NK-92 (cell line): ENCODE results near the gene BCL2L1.

Experiments used
- DNase-seq: peaks from one replicate; lab custom pipeline; 2025; ENCODE audit not compliant: unreplicated experiment; lab: John Stamatoyannopoulos, UW

The BCL2L1 gene

DNA sequence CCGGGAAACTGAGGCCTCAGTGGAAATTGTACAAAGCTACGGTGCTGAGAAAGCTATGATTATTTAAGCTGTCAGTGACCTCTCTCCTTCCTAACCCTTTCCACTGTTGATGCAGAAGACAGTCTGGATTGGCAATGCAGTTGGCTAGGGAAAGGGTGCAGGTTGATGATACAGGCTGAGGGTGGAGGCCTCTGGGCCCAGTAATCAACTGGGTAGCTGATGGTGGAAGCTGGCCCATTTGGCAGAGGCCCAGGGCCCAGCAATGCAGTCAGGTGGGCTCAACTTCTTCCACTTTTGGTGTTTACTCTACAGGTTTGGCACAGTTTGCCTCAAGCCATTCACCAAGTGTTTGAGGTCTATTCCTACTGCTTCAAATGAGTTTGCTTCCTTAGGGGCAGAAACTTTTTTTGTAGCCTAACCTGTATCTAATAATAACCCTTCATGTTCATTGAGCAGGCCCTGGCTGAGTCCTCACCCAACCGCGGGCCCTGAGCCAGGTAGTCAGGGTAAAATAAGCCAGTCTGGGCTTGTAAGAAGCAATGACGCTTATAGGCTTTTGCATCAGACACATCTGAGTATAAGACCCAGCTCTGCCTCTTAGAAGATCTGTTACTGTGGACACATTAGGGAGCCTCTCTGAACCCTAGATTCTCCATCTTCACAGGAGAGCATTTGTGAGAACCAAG, 12.1 kb downstream of the BCL2L1 start:
- no peak for DNase-seq

DNA sequence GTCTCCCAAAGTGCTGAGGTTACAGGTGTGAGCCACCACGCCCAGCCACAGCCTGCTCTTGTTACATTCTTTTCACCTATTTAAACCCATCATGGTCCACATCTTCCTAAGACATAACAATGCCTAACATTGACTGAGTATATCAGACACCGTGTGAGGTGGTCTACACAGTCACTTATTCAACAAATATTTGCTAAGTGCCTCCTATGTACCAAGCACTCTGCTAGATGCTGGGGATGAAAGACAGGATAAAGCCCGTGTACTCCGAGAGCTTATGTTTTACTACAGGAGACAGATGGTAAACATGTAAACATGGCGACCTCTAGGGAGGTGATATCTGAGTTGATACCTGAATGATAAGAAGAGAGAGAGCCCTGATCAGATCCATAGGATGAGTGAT, 12.7 kb downstream of the BCL2L1 start:
- DNase-seq = no peak

DNA sequence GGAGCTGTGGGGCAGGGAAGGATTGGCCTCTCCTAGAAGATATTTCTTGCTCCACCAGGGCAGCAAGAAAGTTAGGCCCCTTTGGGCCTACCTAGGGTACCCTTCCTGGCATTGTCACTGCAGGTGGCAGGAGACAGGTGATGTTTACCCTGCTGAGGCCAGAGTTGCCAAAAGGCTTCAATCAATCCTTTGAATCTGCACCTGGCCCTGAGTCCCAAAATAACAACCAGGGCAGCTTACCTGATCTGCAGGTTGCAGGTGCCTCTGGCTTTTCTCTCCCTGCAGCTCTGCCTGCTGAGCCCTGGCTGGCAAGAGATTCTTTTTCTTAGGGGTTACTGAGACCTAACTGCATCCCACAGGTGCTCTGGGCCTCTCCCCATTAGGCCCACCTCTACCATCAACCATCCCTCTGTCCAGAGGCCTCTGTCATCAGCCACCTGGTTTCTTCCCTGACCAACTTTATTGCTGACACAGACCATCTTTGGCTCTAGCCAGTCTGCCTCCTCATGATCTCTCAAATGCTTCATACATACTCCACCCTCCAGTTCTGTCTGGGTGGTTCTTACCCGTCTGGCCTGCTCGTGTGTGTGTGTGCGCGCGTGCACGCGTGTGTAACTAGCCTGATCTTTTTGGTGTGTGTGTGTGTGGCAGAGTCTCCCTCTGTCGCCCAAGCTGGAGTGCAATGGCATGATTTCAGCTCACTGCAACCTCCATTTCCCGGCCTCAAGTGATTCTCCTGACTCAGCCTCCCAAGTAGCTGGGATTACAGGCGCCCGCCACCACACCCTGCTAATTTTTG, 13.7 kb downstream of the BCL2L1 start:
- DNase-seq = no peak

DNA sequence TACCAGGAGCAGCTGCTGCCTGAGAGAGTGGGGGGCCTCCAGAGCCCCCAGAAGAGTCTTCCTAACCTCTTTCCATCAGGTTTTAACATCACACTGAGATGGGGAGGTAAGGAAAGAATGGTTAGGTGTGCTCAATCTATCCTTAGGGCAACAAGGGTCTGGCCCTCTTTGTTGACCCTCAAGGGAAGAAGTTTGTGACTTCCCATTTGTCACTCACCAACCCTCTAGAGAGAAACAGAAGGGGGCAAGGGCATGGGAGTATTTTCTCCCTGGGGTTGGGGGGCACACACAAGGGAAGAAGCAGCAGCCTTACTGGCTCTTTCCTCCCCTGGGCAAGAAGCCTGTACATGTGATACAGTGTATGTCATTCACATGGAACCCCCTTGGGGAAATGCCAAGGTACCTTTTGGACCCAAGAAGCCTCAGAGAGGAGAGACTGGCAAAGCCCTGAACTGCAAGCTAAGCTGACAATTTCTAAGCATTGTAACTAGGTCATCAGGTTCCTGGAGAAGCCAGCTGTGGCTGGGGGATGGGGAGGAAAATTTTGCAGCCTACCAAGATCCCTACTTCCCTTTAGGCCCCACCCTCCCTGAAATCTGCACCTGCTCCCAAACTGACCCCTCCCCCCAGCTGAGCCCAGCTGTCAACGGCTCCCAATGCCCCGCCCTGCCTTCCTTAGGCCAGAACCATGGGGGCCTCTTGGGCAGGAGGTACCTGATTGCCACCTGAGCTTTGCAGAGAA, 14.5 kb downstream of the BCL2L1 start:
- DNase-seq = no peak

DNA sequence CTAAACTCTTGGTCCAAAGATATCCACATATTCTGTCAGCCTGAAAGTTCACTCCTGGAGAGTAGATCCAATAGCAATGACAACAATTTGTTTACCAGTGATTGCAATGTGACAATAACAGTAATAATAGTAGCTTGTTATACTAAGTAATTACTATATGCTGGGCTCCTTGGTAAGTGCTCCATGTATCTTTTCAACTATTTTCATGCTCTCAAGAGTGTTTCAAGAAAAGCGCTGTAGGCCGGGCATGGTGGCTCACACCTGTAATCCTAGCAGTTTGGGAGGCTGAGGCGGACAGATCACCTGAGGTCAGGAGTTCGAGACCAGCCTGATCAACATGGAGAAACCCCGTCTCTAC, 15.4 kb downstream of the BCL2L1 start:
- no peak for DNase-seq

DNA sequence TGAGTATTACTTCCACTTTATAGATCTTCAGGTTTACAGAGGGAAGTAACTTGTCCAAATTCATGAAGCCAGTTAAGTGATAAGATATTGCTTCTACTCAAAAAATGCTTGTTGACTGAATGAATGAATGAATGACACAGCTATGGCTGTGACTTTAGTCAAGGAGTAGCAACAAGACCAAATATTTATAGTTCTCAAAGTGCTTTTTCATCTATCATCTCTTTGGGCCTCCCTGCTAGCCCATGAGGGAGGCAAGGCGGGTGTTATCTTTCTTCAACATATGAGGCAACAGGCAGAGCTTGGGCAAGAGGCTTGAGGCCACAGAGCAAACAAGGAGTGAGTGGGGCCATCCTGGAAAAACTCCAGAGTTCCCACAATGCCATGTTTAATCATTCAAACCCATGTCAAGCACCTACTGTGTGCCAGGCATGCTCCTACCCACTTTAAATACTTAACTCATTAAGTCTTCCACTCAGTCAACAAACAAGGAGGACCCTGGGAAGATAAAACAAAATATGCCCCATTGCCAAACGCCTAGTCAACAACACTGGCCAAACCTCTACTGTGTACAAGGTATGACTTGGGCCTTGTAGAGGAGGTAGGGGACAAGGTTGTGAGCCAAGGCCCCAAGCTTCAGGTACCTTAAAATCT, 15.9 kb downstream of the BCL2L1 start:
- no peak for DNase-seq

DNA sequence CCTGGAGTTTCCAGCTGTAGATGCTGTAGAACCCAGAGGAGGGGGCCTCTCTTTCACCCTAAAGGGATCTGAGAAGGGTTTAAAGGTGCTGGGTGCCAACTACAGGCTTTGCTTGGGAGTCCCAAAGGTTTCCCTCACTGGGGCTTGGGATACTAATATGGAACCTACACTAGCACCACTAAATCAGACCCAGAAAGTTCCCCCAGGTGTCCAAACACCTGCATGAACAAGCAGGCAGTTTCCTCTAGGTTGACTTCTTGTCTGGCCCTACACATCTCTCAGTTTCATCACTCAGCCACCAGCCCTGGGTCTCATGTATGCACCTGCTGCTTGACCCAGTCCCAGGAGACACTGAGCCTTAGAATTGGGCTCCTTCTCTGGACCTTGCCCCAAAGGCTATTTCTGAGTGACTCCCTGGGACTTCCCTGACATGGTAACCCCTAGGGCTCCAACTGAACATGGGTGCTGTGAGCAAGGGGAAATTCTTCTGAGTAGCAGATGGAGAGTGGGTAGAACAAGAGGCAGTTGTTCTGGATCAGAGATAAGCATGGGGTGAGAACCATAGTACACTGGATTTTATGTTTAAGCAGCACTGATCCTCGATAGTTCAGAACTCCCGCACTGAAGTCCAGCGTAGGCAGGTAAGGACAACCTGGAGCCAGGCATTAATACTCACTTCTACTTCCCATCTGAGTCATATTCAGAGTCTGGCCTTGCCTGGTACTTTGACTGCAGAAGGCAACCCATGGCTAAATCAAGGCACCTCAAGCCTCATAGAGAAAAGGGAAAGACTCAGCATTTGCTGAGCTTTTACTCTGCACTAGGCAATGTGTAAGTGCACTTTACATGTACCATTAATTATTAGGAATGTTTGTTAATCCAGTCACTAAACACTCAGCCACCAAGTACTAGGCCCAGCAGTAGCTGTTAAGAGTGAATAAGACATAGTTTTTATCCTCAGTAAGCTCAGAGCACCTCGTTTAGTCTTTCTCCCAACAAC, 16.8 kb downstream of the BCL2L1 start:
- no peak for DNase-seq

DNA sequence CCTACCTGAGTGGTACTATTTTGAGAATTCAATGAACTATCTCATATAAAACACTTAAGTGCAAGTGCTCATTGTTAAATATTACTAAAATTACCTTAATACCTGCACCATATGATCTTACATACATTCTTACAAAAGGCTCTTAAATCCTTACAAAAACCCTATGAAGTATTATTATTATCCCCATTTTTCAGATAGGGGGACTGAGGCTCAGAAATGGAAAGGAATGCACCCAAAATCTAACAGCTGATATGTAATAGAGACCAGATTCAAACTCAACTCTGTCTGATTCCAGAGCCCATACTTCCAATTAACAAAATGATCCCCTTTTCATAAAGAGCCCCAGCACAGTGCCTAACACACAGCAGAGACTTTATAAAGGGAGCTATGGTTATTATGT, 17.5 kb downstream of the BCL2L1 start:
- no peak for DNase-seq

DNA sequence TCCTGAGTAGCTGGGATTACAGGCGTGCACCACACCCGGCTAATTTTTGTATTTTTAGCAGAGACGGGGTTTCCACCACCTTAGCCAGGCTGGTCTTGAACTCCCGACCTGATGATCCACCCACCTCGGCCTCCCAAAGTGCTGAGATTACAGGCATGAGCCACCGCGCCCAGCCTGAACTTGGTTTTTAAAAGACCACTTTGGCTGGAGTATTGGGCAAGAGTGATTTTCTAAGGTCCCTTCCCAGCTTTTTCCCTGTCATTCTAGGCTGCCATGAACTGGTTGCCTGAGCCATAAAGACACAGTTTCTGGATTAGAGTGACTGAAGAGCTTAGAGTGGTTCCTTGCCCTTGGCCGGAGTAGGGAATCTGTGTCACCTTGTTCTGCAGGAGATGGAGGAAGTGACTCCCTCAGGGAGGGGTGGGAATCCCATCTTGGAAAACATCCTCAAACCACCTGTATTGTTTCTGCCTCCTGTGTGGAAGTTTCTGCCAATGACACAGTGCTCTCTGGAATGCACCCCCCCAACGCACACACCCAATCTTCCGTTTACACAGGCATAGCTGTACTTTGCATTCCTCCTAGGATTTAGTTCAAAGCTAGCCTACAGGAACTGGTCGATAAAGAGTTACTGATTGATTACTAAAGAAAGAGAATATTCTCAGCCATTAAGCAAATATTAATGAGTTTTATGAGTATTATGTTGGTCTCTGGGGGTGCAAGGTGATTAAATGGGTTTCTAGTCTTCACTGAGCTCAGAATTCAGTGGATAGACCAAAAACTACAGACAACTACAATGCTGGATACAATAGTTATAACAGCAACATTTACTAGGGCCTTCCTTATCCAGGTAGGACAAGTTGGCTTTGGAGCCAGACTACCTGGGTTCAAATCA, 18.2 kb downstream of the BCL2L1 start:
- DNase-seq = no peak

DNA sequence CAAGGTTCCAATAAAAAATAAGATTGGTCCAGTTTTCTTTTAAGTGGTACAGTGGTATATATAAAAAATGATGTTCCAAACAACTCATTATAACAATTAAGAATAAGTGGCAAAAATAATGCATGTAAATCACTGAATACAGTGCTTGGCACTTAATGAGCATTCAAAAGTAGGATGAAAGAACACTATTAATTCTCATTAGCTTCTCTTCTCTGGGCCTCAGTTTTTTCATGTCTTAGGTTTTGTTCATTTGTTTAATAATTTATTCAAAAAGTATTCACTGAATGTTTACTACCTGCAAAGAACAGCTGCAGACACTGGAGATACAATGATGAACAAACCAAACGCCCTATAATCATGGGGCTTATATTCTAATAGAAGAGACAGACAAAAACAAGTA, 21.1 kb downstream of the BCL2L1 start:
- DNase-seq = no peak

DNA sequence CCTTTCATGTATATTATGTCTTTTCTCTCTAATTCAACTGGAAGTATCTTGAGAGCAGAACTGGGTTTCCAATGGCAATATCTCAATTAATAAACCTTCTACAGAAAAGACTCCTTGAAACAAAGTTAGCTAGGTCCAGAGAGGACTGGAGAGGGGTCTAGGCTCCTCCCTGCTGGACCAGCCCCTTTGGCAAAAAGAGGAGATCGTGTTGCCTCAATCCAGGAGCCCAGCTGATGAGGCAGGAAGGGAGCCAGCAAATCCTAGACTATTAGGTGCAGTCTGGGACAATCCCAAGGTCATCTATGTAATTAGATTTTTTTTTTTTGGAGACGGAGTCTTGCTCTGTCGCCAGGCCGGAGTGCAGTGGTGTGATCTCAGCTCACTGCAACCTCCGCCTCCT, 21.9 kb downstream of the BCL2L1 start:
- no peak for DNase-seq

DNA sequence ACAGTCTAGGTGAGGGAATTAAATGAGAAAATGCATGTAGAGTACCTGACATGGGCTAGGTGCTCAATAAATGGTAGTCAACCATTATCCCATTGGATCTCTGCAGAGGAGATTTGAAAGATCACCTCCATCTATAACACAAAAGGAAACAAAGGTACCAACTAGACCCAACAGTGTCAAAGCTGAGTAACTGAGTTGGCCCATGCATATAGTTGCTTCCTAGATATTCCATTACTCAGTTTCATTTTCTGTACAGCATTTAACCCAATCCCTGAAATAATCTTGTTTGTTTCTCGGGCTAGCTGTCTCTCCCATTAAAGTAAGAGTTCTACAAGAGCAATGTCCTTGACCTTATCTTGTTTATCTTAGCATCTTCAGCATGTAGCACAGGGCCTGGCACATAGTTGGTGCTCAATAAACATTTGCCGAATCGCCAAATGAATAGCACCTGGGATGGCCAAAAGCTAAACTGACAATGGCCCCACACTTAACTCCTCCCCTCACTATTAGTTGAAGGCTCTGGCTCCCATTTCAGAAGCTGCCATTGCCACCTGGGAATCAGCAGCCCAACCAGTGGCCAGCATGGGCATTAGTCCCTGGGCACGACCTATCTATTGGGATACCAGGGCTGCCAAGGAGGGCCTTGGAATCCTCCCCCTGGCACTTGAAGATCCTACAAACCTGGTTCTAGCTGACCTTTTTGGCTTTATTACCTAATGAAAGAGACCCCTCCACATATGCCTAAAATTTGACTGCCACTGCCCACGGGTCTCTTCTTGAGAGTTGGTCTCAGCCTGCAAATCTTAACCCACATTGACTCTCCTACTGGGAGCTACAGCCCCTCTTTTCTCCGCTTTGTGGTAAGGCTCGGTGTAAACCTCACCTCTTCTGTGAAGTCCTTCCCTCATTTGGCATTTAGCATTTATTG, 22.6 kb downstream of the BCL2L1 start:
- DNase-seq = no peak

DNA sequence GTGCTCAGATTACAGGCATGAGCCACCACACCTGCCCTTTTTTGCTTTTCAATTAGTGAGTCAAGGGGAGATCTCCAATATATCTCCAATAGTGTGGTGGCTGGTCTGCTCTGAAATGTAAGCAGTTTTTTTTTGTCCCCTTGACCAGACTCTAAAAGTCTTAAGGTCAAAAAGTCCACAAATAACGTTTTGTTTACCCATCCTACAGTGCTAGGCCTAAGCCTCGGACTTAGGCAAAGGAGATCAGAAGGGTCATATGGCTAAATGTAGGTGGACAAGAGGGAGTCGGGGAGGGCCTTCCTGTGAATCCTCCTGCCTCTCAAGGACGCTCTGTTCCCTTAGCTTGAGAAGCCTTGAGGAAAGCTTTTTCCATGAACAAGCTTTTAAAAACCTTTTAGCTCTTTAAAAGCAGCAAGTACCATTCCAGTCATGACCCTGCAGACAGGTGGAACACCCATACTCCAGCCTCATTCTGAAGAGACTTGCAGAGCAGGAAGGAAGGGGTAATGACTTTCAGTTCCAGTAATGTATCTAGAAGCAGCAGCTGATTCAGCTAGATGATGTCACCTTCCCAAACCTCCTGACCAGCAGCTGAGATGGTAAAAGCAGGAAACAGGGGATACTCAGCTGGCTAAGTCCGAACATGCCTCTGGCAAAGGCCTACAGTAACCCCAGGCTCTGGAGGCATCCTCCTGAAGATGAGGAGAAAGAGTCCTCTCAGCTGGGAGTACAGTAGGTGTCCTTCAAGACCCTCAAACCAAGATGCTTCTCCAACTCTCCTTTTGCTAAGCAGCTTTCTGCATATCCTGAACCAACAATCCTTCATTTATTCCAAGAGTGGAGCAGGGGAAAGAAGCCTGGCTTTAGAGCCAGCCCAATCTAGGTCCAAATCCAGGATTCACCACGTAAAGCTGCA, 23.6 kb downstream of the BCL2L1 start:
- no peak for DNase-seq

DNA sequence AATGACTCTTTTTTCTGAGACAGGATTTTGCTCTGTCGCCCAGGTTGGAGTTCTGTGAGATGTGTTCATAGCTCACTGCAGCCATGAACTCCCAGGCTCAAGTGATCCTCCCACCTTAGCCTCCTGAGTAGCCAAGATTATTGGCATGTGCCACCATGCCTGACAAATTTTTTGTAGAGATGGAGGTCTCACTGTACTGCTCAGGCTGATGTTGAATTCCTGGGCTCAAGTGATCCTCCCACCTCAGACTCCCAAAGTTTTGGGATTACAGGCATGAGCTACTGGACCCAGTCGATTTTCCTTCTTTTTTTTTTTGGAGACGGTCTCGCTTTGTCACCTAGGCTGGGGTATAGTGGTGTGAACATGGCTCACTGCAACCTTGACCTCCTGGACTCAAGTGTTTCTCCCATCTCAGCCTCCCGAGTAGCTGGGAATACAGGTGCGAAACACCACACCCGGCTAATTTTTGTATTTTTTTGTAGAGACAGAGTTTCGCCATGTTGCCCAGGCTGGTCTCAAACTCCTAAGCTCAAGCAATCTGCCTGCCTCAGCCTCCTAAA, 24.3 kb downstream of the BCL2L1 start:
- DNase-seq = no peak

DNA sequence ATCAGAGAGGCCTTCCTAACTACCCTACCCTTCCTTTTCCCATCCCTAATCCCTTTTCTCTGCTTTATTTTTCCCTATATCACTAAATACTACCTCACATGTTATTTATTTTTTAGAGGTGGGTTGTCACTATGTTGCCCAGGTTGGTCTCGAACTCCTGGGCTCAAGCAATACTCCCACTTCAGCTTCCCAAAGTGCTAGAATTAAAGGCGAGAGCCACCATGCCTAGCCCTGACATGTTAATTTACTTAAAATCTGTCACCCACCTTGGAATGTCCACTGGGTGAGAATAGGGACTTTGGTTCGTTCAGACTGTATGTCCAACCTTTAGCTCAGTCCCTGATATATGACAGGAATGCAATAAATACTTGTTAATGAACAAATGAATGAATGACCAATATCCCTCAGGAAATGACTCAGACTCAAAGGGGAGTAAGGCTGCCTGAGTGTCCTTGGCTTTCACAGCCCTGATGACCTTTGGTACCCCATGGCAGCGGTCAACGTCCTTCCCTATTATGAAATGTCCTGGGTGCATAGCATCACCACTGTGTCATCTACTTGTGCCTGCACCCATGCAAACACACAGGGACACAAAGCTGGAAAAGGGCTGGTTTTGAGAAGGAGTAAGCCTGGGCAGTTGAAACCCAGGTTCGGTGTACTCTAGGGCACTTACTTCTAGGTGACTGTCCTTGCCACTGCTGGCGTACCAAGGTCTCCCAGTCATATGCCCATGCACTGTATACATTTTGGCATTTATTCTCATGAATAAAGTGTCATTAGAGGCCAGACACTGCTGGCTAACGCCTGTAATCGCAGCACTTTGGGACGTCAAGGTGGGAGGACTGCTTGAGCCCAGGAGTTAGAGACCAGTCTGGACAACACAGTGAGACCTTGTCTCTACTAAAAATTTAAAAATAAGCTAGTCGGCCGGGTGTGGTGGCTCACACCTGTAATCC, 26.5 kb downstream of the BCL2L1 start:
- DNase-seq = no peak
